ENCODE results near the gene VLDLR.

VLDLR gene

DNA sequence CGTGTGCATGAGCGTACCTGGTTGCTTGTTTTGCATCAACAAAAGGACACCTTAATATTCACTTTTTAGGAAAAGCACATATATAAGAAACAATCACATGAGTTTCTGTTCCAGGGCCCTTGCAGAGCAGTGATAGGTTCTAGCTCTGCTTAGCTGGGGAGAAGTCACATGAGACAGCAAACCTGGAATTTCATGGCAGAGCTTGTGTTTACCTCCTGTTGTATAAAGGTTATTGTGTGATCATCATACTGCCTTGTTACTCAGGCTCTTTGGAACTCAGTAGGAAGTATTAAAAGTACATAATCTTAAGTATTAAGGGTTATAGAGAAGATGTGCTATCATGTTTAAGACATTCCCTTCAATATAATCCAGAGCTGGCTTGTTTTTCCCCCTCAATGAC lies 18.0 kb upstream of the VLDLR start:
- no peaks in the 10 kb centered on the region for H3K79me1 ChIP-seq (replicated peaks; ENCODE audit: low read length, poor library complexity, severe bottlenecking)
- no peak overlapping the region for H2BK15ac ChIP-seq (ENCODE audit: low read depth, poor library complexity, severe bottlenecking)
- no peak overlapping the region for H2BK5ac ChIP-seq (ENCODE audit: low read depth, low read length, poor library complexity, severe bottlenecking)
- H3K4me3 ChIP-seq (ENCODE audit: insufficient read depth in 1 of 2, low read depth in 1 of 2, low read length in 2 of 2): no peak overlapping the region
- H4K91ac ChIP-seq (ENCODE audit: low read length): no peak overlapping the region
- no peak overlapping the region for H2AK5ac ChIP-seq (ENCODE audit: low read length, severe bottlenecking)
- H3K36me3 ChIP-seq (ENCODE audit: control insufficient read depth in 1 of 2, insufficient read depth in 2 of 2, low read depth in 1 of 2, low read length in 2 of 2): no peaks in the 10 kb centered on the region
- H3K23ac ChIP-seq (ENCODE audit: low read length in 2 of 2): no peak overlapping the region
- no peaks in the 10 kb centered on the region for H3K4me1 ChIP-seq (ENCODE audit: control insufficient read depth, insufficient read depth, low read depth, low read length)
- peaks cover 4 to 5% of the 10 kb centered on the region in 2 experiments for H3K27me3 ChIP-seq (ENCODE audit: control insufficient read depth in 1 of 2, insufficient read depth in 1 of 2, low read length in 2 of 2)
- no peak for DNase-seq
- H3K18ac ChIP-seq (ENCODE audit: low read depth in 1 of 2, low read length in 2 of 2): no peak overlapping the region
- H3K4ac ChIP-seq (ENCODE audit: low read depth in 1 of 2, low read length in 2 of 2): no peak overlapping the region
- 100% methylated on average over 2 of the region's 2 CpGs for WGBS
- no peak overlapping the region for H3K9ac ChIP-seq (ENCODE audit: low read length)
- H3K27ac ChIP-seq (ENCODE audit: low read length, poor library complexity, severe bottlenecking): no peak overlapping the region
- no peak overlapping the region for H2BK120ac ChIP-seq (ENCODE audit: low read depth, low read length)
- H3K14ac ChIP-seq (ENCODE audit: low read length in 2 of 2): no peak overlapping the region
- H3K9me3 ChIP-seq (ENCODE audit: control insufficient read depth, low read length): no peaks in the 10 kb centered on the region
- no peak overlapping the region for H2AFZ ChIP-seq (ENCODE audit: low read depth, low read length)
- no peak overlapping the region for H4K8ac ChIP-seq (ENCODE audit: low read length)
- H3K4me2 ChIP-seq (ENCODE audit: low read length, poor library complexity, severe bottlenecking): no peak overlapping the region
- H2BK12ac ChIP-seq (ENCODE audit: low read length in 2 of 2): no peak overlapping the region

GRCh38 chr9:2605246-2605645 lies 16.3 kb upstream of the VLDLR start:
- Histone ChIP-seq H3K9ac (ENCODE audit: low read length) (no peak overlapping the region), H4K91ac (ENCODE audit: low read length) (no peak overlapping the region), H2AK5ac (ENCODE audit: low read length, severe bottlenecking) (no peak overlapping the region), H3K9me3 (ENCODE audit: control insufficient read depth, low read length) (no peaks in the 10 kb centered on the region), H3K14ac (ENCODE audit: low read length in 2 of 2) (no peak overlapping the region), H3K4ac (ENCODE audit: low read depth in 1 of 2, low read length in 2 of 2) (no peak overlapping the region), H4K8ac (ENCODE audit: low read length) (no peak overlapping the region), H2BK12ac (ENCODE audit: low read length in 2 of 2) (no peak overlapping the region), H3K79me1 (replicated peaks; ENCODE audit: low read length, poor library complexity, severe bottlenecking) (no peaks in the 10 kb centered on the region), H2BK120ac (ENCODE audit: low read depth, low read length) (no peak overlapping the region), H2AFZ (ENCODE audit: low read depth, low read length) (no peak overlapping the region), H2BK15ac (ENCODE audit: low read depth, poor library complexity, severe bottlenecking) (no peak overlapping the region), H3K27me3 (ENCODE audit: control insufficient read depth in 1 of 2, insufficient read depth in 1 of 2, low read length in 2 of 2) (peaks cover 0 to 5% of the 10 kb centered on the region in 2 experiments), H3K4me3 (ENCODE audit: insufficient read depth in 1 of 2, low read depth in 1 of 2, low read length in 2 of 2) (no peak overlapping the region), H3K4me1 (ENCODE audit: control insufficient read depth, insufficient read depth, low read depth, low read length) (no peaks in the 10 kb centered on the region), H2BK5ac (ENCODE audit: low read depth, low read length, poor library complexity, severe bottlenecking) (no peak overlapping the region), H3K18ac (ENCODE audit: low read depth in 1 of 2, low read length in 2 of 2) (no peak overlapping the region), H3K36me3 (ENCODE audit: control insufficient read depth in 1 of 2, insufficient read depth in 2 of 2, low read depth in 1 of 2, low read length in 2 of 2) (no peaks in the 10 kb centered on the region), H3K4me2 (ENCODE audit: low read length, poor library complexity, severe bottlenecking) (no peak overlapping the region), H3K27ac (ENCODE audit: low read length, poor library complexity, severe bottlenecking) (no peak overlapping the region), H3K23ac (ENCODE audit: low read length in 2 of 2) (no peak overlapping the region)
- DNase-seq: no peak
- 88% methylated on average over 3 of the region's 3 CpGs for WGBS

DNA sequence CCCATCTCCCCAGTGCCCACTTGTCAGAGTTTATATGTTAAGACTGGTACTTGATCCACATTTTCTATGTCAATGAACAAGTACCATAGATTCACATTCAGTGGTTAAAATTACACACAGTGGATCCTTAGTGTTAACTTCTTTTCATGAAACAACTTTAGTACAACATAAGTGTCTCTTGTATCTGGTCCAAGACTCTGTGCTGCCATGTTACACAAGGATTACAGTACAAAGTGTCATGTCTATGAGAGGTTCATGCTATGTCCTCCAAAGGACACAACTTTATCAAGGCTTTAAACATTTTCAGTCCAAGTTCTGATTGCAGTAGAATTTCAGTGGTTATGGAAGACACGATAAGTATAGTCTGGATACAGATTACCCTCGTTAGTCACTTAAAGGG lies 13.3 kb upstream of the VLDLR start:
- Histone ChIP-seq H2BK12ac (ENCODE audit: low read length in 2 of 2) (no peak overlapping the region), H3K4me1 (ENCODE audit: control insufficient read depth, insufficient read depth, low read depth, low read length) (no peaks in the 10 kb centered on the region), H2AFZ (ENCODE audit: low read depth, low read length) (no peak overlapping the region), H4K91ac (ENCODE audit: low read length) (no peak overlapping the region), H3K4me2 (ENCODE audit: low read length, poor library complexity, severe bottlenecking) (no peak overlapping the region), H3K23ac (ENCODE audit: low read length in 2 of 2) (no peak overlapping the region), H3K27me3 (ENCODE audit: control insufficient read depth in 1 of 2, insufficient read depth in 1 of 2, low read length in 2 of 2) (peaks cover 0 to 5% of the 10 kb centered on the region in 2 experiments), H3K9ac (ENCODE audit: low read length) (no peak overlapping the region), H3K4me3 (ENCODE audit: insufficient read depth in 1 of 2, low read depth in 1 of 2, low read length in 2 of 2) (no peak overlapping the region), H3K9me3 (ENCODE audit: control insufficient read depth, low read length) (no peaks in the 10 kb centered on the region), H2BK5ac (ENCODE audit: low read depth, low read length, poor library complexity, severe bottlenecking) (no peak overlapping the region), H3K27ac (ENCODE audit: low read length, poor library complexity, severe bottlenecking) (no peak overlapping the region), H4K8ac (ENCODE audit: low read length) (no peak overlapping the region), H3K79me1 (replicated peaks; ENCODE audit: low read length, poor library complexity, severe bottlenecking) (no peaks in the 10 kb centered on the region), H3K18ac (ENCODE audit: low read depth in 1 of 2, low read length in 2 of 2) (no peak overlapping the region), H3K14ac (ENCODE audit: low read length in 2 of 2) (no peak overlapping the region), H2AK5ac (ENCODE audit: low read length, severe bottlenecking) (no peak overlapping the region), H2BK15ac (ENCODE audit: low read depth, poor library complexity, severe bottlenecking) (no peak overlapping the region), H3K4ac (ENCODE audit: low read depth in 1 of 2, low read length in 2 of 2) (no peak overlapping the region), H3K36me3 (ENCODE audit: control insufficient read depth in 1 of 2, insufficient read depth in 2 of 2, low read depth in 1 of 2, low read length in 2 of 2) (no peaks in the 10 kb centered on the region), H2BK120ac (ENCODE audit: low read depth, low read length) (no peak overlapping the region)
- WGBS: 89% methylated on average over 2 of the region's 2 CpGs
- DNase-seq: no peak

- Histone ChIP-seq H2BK120ac (ENCODE audit: low read depth, low read length) (no peak overlapping the region), H2BK5ac (ENCODE audit: low read depth, low read length, poor library complexity, severe bottlenecking) (no peak overlapping the region), H3K79me1 (replicated peaks; ENCODE audit: low read length, poor library complexity, severe bottlenecking) (no peaks in the 10 kb centered on the region), H3K9ac (ENCODE audit: low read length) (no peak overlapping the region), H2AK5ac (ENCODE audit: low read length, severe bottlenecking) (no peak overlapping the region), H4K91ac (ENCODE audit: low read length) (no peak overlapping the region), H3K23ac (ENCODE audit: low read length in 2 of 2) (no peak overlapping the region), H3K18ac (ENCODE audit: low read depth in 1 of 2, low read length in 2 of 2) (no peak overlapping the region), H3K27ac (ENCODE audit: low read length, poor library complexity, severe bottlenecking) (no peak overlapping the region), H3K4me3 (ENCODE audit: insufficient read depth in 1 of 2, low read depth in 1 of 2, low read length in 2 of 2) (no peak overlapping the region), H3K4me2 (ENCODE audit: low read length, poor library complexity, severe bottlenecking) (no peak overlapping the region), H3K9me3 (ENCODE audit: control insufficient read depth, low read length) (no peaks in the 10 kb centered on the region), H2BK15ac (ENCODE audit: low read depth, poor library complexity, severe bottlenecking) (no peak overlapping the region), H3K4me1 (ENCODE audit: control insufficient read depth, insufficient read depth, low read depth, low read length) (no peaks in the 10 kb centered on the region), H2BK12ac (ENCODE audit: low read length in 2 of 2) (no peak overlapping the region), H3K4ac (ENCODE audit: low read depth in 1 of 2, low read length in 2 of 2) (no peak overlapping the region), H3K27me3 (ENCODE audit: control insufficient read depth in 1 of 2, insufficient read depth in 1 of 2, low read length in 2 of 2) (peaks cover 0 to 5% of the 10 kb centered on the region in 2 experiments), H3K14ac (ENCODE audit: low read length in 2 of 2) (no peak overlapping the region), H2AFZ (ENCODE audit: low read depth, low read length) (no peak overlapping the region), H4K8ac (ENCODE audit: low read length) (no peak overlapping the region), H3K36me3 (ENCODE audit: control insufficient read depth in 1 of 2, insufficient read depth in 2 of 2, low read depth in 1 of 2, low read length in 2 of 2) (no peaks in the 10 kb centered on the region)
- WGBS: 85% methylated on average over 2 of the region's 2 CpGs
- no peak for DNase-seq
These were observed 10.6 kb upstream of the VLDLR start for GRCh38 chr9:2610985-2611384.
